ENCODE measurements around the gene ATP11C. TPM values are rescaled to one million over a fixed set of nuclear protein-coding genes. Genes with fewer than 3 reads are reported as not detected.

ATP11C gene
- total RNA-seq, 1 experiment from 2014 or later = 19.4 TPM

GRCh38 chrX:139881572-139881971 lies 51.3 kb downstream of the ATP11C start:
- Histone ChIP-seq H3K4me3 (replicated peaks in 1 of 2; ENCODE audit: low read depth in 1 of 2, low read length in 2 of 2) (no peak overlapping the region), H3K27ac (ENCODE audit: low read depth, low read length) (no peak overlapping the region), H3K36me3 (ENCODE audit: control insufficient read depth in 1 of 2, insufficient read depth in 2 of 2, low read length in 2 of 2) (no peaks in the 10 kb centered on the region), H3K9me3 (ENCODE audit: control insufficient read depth in 1 of 2, insufficient read depth in 1 of 2, low read depth in 1 of 2, low read length in 2 of 2) (no peaks in the 10 kb centered on the region), H2AFZ (ENCODE audit: low read depth, low read length, poor library complexity, severe bottlenecking) (no peak overlapping the region), H3K9ac (ENCODE audit: low read length) (no peak overlapping the region), H3K9me2 (ENCODE audit: insufficient read depth) (no peaks in the 10 kb centered on the region), H3K4me1 (ENCODE audit: control insufficient read depth in 1 of 2, insufficient read depth in 2 of 2, low read length in 2 of 2) (peaks cover 12 to 26% of the 10 kb centered on the region in 2 experiments), H3K4me2 (ENCODE audit: low read length) (peak overlapping the region; percentile 25; the same call in 1 of the 2 replicates), H3K27me3 (ENCODE audit: insufficient read depth, low read length) (no peaks in the 10 kb centered on the region), H3K79me2 (ENCODE audit: insufficient read depth, low read length) (no peaks in the 10 kb centered on the region; the same call in 1 of the 2 replicates), H4K20me1 (ENCODE audit: insufficient read depth) (no peaks in the 10 kb centered on the region)
- CTCF ChIA-PET = no interaction called here
- intact Hi-C loops (cut with micrococcal nuclease) = no loop called here
- no peak for TF ChIP-seq TCF7L2 (IDR thresholded peaks at IDR 0.05; ENCODE audit: borderline replicate concordance, extremely low read depth, insufficient read depth, insufficient read length)
- no peak for TF ChIP-seq CBX3 (IDR thresholded peaks at IDR 0.05; ENCODE audit: low read depth)
- no peak for TF ChIP-seq SP1 (IDR thresholded peaks at IDR 0.05; ENCODE audit: low read depth)
- TF ChIP-seq SIN3A (IDR thresholded peaks at IDR 0.05; ENCODE audit: low read depth) = no peak
- TF ChIP-seq ELF1 (IDR thresholded peaks at IDR 0.05; ENCODE audit: borderline replicate concordance, low read depth) = no peak
- no peak for TF ChIP-seq EGR1 (IDR thresholded peaks at IDR 0.05; ENCODE audit: low read depth)
- RAD21 ChIA-PET (ENCODE audit: low non-redundant PET in 1 of 2, low total read pairs in 2 of 2, uncharacterized antibody in 2 of 2, unreplicated experiment in 2 of 2) = no interaction called here
- BruUV-seq (replicated peaks) = no TSS peak
- ATAC-seq (no peak), DNase-seq (ENCODE audit: low read depth, low spot score) (no peak)
- POLR2A ChIA-PET = no interaction called here

- peaks cover 12 to 26% of the 10 kb centered on the region in 2 experiments for H3K4me1 ChIP-seq (ENCODE audit: control insufficient read depth in 1 of 2, insufficient read depth in 2 of 2, low read length in 2 of 2)
- H3K9me3 ChIP-seq (ENCODE audit: control insufficient read depth in 1 of 2, insufficient read depth in 1 of 2, low read depth in 1 of 2, low read length in 2 of 2) = no peaks in the 10 kb centered on the region
- ChIA-PET POLR2A (no interaction called here), RAD21 (ENCODE audit: low non-redundant PET in 1 of 2, low total read pairs in 2 of 2, uncharacterized antibody in 2 of 2, unreplicated experiment in 2 of 2) (no interaction called here), CTCF (no interaction called here)
- ATAC-seq (peak; percentile 54), DNase-seq (ENCODE audit: low read depth, low spot score) (peak; percentile 16)
- H4K20me1 ChIP-seq (ENCODE audit: insufficient read depth) = no peaks in the 10 kb centered on the region
- no peaks in the 10 kb centered on the region for H3K27me3 ChIP-seq (ENCODE audit: insufficient read depth, low read length)
- no peak overlapping the region for H3K9ac ChIP-seq (ENCODE audit: low read length)
- BruUV-seq (replicated peaks) = no TSS peak
- no peaks in the 10 kb centered on the region; the same call in 1 of the 2 replicates for H3K79me2 ChIP-seq (ENCODE audit: insufficient read depth, low read length)
- H3K4me3 ChIP-seq (replicated peaks in 1 of 2; ENCODE audit: low read depth in 1 of 2, low read length in 2 of 2) = no peak overlapping the region
- H3K36me3 ChIP-seq (ENCODE audit: control insufficient read depth in 1 of 2, insufficient read depth in 2 of 2, low read length in 2 of 2) = no peaks in the 10 kb centered on the region
- H2AFZ ChIP-seq (ENCODE audit: low read depth, low read length, poor library complexity, severe bottlenecking) = no peak overlapping the region
- H3K9me2 ChIP-seq (ENCODE audit: insufficient read depth) = no peaks in the 10 kb centered on the region
- intact Hi-C loops (cut with micrococcal nuclease) = no loop called here
- peak overlapping the region; percentile 25; the same call in 1 of the 2 replicates for H3K4me2 ChIP-seq (ENCODE audit: low read length)
- no peak overlapping the region for H3K27ac ChIP-seq (ENCODE audit: low read depth, low read length)
- TF ChIP-seq RAD21 (IDR thresholded peaks at IDR 0.05; ENCODE audit: low read depth) (no peak), MAX (IDR thresholded peaks at IDR 0.05) (no peak), YY1 (IDR thresholded peaks at IDR 0.05; ENCODE audit: extremely low read depth, insufficient replicate concordance, low read depth, low read length) (no peak), POLR2AphosphoS5 (IDR thresholded peaks at IDR 0.05; ENCODE audit: low read depth, low read length) (no peak), SIN3A (IDR thresholded peaks at IDR 0.05; ENCODE audit: low read depth) (no peak), FOSL1 (IDR thresholded peaks at IDR 0.05; ENCODE audit: low read depth) (no peak), ZBTB33 (IDR thresholded peaks at IDR 0.05; ENCODE audit: extremely low read depth, insufficient replicate concordance, low read length) (no peak), TCF7L2 (IDR thresholded peaks at IDR 0.05; ENCODE audit: borderline replicate concordance, extremely low read depth, insufficient read depth, insufficient read length) (no peak), CEBPB (IDR thresholded peaks at IDR 0.05; ENCODE audit: low read depth) (no peak), ELF1 (IDR thresholded peaks at IDR 0.05; ENCODE audit: borderline replicate concordance, low read depth) (no peak), CTCF (IDR thresholded peaks at IDR 0.05 in 2 of 3, conservative IDR thresholded peaks at IDR 0.05 in 1 of 3; ENCODE audit: borderline replicate concordance in 1 of 3, insufficient read depth in 1 of 3, low read depth in 2 of 3, low read length in 2 of 3) (no peak)
Measured at GRCh38 chrX:139881130-139881529, 51.7 kb downstream of the ATP11C start.

Data from HCT116 (cell line).